GM18499 (cell line): ENCODE measurements around the gene SARM1.

Experiments used
- ATAC-seq: cut with Tn5 transposase; IDR thresholded peaks from one replicate; pipeline ENCODE4 v1.9.1; 2021; ENCODE audit warnings: moderate number of reproducible peaks; ENCODE audit not compliant: insufficient read depth, unreplicated experiment

The SARM1 gene

DNA sequence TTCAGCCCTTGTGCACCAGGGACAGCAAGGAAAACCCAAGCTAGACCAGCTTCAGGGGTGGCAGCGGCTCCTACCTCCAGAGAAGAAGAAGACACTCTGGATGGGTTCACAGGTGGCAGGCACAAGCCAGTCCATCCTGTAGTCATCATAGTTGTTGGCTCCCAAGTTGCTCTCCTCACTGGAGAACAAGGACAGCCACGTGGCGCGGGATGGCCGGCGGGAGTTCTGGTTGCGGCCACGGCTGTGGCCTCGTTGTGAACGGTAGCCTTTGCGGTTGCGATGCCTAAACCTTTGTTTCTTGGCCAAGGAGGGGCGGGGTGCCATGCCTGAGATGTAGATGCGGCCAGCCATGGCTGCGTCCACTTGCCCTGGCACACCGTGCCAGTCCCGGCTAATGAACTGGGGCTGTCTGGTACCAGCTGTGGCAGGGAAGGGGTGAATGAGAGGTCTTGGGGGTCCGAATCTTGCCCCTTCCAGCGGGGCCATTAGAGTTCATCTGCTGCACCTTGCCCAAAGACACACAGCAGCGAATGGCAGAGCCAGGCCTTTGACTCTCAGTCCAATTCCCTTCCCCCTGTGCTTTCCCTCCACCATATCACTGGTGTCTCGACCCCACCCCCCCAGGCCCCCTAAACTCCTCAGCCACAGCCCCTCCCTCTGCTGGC is 3.7 kb upstream of the SARM1 start:
- no peak for ATAC-seq

DNA sequence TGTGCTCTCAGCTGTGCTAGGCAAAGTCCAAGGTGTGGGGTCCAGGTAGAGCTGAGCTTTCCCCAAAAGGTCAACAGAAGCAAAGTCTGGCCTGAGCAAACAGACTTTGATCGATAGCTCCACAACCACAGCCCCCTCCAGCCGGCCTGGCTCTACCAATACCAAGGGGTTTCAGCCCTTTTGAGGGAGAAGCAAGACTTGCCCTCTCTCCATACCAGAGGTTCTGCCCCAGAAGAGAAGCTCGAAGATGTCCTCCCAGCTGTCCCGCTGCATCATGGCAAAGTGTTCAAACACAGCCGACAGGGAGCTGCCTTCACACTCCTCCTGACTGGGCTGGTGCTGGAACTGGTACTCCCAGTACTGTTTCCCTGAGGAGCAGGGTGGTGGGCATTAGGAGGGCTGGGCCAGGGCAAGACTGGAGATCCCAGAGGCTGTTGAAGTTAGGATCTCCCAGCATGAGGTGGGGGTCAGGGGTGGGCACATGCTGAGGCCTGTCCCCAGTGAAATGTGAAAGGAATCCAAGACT is 3.1 kb upstream of the SARM1 start:
- no peak for ATAC-seq

DNA sequence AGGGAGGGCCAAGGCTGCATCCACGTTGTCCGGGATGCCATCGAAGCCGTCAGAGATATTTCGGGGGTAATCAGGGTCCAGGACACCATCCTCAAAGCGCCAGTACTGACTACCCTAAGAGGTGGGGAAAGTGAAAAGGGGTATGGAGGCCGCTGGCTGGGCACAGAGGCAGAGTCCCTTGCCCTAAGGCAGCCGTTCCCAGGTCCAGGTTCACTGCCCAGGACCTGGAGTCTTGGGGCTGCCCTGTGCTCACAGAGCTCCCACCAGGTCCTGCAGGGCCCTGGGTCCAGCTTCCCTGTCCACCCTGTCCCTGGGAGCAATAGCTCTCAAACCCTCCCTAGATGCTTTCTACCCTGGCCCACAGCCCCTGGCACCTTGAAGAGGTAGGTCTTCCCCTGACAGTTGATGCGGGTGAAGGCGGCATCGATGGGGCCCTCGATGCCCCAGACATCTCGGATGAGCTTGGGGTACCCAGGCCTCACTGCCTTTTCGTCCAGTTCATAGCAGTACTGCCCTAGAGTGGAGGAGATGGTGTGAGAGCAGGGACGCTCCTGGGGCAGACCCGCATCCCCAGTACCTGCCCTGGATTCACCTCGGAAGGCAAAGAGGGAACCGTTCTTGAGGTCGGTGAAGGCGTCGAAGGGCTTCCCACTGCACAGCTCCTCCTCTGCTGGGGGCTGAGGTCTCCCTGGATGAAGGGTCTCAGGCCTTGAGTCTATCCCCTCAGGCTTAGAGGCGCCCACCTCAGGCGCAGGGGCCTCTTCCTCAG is 2.4 kb upstream of the SARM1 start:
- no peak for ATAC-seq

DNA sequence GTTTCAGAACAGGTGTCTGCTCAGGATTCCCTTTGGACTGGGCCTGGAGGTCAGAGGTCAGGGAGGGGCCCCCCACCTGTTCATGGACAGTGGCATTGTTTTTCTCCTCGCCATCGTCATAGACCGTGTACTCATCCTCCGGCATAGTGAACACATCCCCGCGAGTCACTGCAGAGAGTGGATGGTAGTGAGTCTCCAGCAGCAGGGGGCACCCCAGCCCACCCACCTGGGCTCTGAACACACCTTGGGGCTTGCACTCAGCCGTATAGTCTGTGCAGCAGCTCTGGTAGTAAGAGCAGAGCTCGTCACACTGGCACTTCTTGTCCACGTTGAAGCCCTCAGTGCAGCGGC is 1.8 kb upstream of the SARM1 start:
- no peak for ATAC-seq

DNA sequence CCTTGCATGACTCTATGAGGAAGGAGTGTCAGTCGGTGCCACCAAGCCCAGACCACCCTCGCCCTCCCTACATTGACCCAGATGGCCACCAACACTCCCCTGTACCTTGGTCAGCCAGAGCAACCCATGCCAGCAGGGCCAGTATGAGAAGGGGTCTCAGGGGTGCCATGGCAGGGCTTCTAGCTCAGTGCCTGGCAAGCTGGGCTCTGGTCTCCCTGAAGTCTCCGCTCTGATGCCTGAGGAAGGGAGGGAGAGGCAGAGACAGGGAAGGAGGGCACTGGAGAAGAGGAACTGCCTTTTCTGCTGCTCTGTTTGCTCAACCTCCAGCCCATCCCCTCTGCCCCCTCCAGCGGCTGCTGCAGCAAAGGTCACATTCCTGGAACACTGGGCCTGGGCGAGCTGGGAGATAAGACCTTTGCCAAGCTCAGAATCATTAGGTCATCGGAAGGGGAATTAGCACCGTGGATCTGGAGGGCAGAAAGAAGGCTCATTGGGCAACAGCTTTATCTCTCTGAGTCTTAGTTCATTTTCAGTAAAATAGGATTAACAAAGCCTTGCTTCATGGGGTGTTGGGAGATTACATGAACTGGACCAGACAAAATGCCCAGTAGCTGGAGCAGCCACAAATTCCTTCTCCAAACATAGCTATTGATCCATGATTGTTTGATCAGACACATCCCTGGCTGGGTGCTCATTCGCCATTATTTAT is 1.3 kb upstream of the SARM1 start, which contains the start of gene VTN:
TSS of gene VTN (minus strand) at position 273 of the 709 bp plus-strand sequence. CDS start at position 169, 104 bp downstream.
- ATAC-seq, result no peak

DNA sequence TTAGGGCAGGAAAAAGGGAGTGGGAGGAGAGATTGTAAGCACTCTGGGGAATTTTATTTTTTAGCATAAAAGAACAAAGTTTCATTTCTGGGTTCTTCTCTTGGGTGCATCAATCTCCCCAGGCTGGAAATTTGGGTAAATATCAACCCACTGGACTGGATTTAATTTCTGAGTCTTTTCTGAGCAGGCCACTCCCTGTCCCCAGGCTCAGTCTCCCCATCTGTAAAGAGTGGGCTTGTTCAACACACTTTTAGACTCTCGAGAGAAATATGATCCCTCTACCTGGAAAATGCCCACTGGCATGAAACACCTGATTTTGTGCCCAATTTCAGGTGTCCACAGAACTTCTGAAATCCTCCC is 770 bp upstream of the SARM1 start:
- no peak for ATAC-seq

DNA sequence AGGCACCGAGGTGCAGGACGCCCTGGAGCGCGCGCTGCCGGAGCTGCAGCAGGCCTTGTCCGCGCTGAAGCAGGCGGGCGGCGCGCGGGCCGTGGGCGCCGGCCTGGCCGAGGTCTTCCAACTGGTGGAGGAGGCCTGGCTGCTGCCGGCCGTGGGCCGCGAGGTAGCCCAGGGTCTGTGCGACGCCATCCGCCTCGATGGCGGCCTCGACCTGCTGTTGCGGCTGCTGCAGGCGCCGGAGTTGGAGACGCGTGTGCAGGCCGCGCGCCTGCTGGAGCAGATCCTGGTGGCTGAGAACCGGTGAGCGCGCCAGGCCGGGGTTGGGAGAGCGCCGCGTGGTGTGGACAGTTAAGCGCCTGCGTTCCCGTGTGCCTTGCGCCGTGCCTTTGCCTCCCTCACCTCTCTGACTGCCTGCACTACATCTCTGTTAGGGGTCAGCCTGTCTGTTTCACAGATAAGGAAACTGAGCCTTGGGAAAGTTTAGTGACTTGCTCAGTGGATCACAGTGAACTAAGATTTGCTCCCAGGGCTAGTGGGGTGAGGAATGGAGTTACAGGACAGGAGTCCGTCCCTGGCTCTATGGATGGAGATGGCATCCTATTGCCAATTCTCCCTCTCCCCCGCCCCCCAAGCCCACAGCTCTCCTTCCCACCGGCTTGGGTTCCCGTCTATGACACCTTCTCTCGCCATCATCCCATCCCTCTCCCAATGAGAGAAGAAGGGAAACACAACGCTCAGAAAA is 880 bp downstream of the SARM1 start:
- no peak for ATAC-seq

DNA sequence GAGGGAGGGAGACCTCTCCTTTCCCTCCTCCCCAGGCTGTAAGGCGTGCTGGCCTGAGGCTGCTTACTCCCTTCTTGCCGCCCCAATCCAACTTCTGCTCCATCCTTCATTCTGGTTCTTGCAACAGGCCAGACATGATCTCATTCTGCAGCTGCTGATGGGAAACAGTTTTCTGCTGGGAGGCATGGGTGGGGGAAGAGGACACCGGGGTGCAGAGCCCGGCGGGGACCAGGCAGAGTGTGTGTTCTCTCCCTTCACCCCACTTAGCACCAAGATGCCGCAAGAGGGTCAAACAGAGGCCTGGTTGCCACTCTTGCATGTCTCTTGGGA is 1.4 kb downstream of the SARM1 start:
- no peak for ATAC-seq

DNA sequence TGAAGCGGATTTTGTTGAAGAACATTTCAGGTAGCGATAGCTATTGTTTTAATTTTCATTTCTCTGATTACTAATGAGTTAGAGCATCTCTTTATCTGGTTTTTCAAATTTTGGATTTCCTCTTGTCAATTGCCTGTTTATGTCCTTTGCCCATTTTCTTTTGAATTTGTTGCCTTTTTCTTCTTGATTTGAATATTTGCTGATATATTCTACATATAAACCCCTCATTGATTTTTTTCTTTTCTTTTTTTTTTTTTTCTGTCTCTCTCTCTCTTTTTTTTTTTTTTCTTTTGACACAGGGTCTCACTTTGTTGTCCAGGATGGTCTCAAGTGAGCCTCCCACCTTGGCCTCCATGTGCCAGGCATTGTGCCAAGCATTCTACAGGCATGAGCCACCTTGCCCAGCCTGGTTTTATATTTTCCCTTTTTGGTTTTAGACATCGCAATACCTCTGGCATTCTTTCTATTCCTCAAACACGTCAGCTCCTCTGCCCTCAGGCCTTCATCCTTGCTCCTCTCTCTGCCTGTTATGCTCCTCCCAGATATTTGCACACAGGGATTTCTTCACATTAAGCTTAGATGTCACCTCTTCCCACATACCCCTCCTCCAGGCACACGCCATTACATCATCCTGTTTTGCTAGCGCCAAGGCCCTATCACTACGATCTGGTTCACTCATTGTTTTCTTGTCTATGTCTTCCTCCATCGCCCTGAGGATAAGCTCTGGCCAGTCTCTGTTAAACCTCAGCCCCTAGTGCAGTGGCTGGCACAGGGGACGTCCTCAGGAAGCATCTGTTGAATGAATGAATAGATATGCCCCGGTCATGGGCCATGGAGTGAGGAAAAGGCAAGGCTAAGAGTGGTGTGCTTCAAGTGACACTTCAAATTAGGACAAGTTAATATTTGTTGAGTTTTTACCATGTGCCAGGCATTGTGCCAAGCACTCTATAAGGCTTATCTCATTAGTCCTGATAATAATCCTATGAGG is 8.6 kb downstream of the SARM1 start:
- no peak for ATAC-seq

DNA sequence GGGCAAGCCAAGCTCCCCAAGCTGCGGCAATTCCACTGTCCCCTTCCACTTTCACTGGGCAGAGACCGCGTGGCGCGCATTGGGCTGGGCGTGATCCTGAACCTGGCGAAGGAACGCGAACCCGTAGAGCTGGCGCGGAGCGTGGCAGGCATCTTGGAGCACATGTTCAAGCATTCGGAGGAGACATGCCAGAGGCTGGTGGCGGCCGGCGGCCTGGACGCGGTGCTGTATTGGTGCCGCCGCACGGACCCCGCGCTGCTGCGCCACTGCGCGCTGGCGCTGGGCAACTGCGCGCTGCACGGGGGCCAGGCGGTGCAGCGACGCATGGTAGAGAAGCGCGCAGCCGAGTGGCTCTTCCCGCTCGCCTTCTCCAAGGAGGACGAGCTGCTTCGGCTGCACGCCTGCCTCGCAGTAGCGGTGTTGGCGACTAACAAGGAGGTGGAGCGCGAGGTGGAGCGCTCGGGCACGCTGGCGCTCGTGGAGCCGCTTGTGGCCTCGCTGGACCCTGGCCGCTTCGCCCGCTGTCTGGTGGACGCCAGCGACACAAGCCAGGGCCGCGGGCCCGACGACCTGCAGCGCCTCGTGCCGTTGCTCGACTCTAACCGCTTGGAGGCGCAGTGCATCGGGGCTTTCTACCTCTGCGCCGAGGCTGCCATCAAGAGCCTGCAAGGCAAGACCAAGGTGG is 9.8 kb downstream of the SARM1 start:
- no peak for ATAC-seq

DNA sequence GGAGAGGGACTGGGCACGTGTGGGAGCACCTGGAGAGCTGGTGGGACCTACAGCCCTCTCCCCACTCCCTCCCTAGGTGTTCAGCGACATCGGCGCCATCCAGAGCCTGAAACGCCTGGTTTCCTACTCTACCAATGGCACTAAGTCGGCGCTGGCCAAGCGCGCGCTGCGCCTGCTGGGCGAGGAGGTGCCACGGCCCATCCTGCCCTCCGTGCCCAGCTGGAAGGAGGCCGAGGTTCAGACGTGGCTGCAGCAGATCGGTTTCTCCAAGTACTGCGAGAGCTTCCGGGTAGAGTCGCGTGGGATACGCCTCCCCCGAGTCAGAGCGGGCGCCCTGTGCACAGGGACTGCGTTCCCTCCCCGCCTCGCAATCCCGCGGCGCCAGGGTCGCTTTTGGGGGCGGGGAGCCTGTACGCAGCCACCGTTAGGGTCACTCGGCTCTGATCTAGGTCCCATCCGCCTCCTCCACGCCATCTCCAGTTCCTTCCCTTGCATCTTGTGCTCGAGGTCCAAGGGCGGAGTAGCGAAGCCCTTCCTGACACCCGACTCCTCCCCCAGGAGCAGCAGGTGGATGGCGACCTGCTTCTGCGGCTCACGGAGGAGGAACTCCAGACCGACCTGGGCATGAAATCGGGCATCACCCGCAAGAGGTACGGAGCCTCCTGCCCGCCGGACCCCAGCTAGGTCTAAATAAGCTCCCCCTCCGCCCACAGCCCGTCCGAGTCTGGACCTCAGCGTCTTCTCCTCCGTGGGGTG is 13.0 kb downstream of the SARM1 start:
- ATAC-seq, result no peak

DNA sequence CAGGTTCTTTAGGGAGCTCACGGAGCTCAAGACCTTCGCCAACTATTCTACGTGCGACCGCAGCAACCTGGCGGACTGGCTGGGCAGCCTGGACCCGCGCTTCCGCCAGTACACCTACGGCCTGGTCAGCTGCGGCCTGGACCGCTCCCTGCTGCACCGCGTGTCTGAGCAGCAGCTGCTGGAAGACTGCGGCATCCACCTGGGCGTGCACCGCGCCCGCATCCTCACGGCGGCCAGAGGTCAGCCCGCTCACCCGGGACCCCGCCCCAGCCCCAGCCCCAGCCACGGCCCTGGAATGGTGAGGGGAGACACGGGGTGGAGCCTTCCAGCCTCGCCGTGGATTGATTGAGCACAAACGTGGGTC is 13.5 kb downstream of the SARM1 start:
- ATAC-seq, result no peak

DNA sequence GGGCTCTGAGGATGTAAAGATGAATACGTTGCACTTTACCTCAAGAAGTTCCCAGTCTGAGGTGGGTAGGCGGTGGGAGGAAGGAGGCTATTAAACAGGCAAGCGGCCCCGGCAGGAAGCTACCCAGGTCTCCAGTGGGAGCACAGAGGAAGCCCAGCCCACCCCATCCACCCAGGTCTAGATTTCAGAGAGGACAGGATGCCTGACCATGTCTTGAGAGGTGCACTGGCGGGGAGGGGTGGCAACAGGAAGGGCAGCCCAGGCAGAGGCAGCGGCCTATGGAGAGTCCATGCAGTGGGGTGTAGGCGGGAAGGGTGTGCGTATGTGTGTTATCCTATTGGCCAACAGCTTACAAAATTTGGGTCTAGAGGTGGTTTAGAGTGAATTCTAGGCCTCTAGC is 13.9 kb downstream of the SARM1 start:
- no peak for ATAC-seq

DNA sequence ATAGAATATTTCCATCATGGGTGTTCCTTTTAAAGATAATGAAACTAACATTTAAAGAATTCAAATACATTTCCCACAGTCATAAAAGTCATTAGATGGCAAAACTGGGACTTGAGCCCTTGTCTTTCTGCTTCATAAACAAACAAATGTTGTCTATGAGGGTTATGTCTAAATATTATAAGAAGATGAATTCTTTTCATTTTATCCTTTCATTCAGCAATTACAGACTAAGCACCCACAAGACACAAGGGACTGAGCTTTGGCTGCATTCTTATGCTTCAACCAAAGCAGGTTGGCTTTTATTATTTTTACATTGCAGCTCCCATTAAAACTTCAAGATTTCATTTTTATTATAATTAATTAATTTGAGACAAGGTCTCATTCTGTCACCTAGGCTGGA is 14.9 kb downstream of the SARM1 start:
- ATAC-seq, result no peak

DNA sequence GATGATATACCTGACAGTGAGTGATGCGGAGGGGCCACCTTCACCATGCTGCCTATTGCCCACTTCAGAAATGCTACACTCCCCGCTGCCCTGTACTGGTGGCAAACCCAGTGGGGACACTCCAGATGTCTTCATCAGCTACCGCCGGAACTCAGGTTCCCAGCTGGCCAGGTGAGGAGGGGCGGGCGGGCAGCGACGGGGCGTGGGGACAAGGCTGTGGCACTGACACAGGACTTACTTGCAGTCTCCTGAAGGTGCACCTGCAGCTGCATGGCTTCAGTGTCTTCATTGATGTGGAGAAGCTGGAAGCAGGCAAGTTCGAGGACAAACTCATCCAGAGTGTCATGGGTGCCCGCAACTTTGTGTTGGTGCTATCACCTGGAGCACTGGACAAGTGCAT is 16.6 kb downstream of the SARM1 start:
- ATAC-seq, result no peak

DNA sequence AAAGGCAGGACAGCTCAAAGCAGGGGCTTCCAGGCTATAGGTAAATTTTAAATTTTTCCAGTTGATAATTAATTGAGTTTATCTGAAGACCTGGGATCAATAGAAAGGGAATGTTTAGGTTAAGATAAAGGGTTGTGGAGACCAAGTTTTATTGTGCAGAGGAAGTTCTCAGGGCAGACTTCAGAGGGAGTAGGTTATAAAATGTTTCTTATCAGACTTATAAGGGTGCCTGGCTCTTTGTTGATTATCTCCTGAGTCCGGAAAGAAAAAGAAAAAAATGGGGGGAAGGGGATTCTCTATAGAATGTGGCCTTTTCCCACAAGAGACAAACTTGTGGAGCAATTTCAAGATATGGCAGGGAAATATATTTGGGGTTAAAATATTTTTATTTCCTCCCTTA is 18.6 kb downstream of the SARM1 start:
- no peak for ATAC-seq

DNA sequence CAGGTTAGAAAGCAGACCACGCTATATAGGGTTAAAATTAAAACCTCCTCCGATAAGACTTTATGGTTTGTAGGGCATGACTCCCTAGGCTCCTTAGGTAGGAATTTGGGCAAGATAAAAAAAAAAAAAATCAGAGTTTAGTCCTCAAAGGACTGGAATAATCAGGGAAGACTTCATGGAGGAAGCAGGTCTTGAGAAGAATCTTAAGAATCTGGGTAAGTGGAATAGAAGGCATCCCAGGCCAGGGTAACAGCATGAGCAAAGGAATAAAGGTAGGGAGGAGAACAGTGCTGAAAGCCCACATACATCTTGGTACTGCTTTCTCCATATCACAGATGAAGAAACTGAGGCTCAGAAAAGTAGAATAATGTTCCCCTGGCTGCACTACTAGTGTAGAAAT is 19.1 kb downstream of the SARM1 start:
- ATAC-seq, result no peak

DNA sequence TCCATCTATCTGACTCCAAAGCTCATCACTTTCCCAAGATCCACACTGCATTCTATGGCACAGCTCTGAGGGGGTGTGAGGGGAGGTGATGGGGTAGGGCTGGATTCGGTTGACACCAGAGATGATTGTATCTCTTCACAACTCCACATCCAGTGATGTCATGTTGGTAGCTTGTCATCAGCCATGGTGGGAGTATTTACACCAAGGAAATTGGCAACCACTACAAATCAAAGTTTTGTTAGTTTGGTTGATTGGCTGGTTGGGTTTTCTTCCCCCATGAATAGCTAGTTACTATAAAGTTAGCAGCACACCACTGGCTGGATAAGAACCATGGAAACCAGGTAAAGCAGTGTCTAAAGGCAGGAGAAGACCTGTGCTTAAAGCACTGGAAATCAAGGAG is 19.5 kb downstream of the SARM1 start:
- no peak for ATAC-seq
